ENCODE data around the gene S100PBP. TPM values are rescaled to one million over a fixed set of nuclear protein-coding genes. Genes with fewer than 3 reads are reported as not detected.

S100PBP gene
- total and polyA plus RNA-seq, 2 of the 4 experiments (the other 2 are of a cell fraction): 13.9 to 20.3 TPM

GRCh38 chr1:32830092-32830852, 12.8 kb downstream of the S100PBP start:
- H4K91ac ChIP-seq (ENCODE audit: insufficient read depth, low read depth, low read length): no peak overlapping the region
- H3K4ac ChIP-seq (ENCODE audit: low read depth, low read length): no peak overlapping the region
- H3K4me1 ChIP-seq (ENCODE audit: control insufficient read depth, insufficient read depth, low read length): no peaks in the 10 kb centered on the region
- H3K4me3 ChIP-seq (ENCODE audit: insufficient read depth, low read depth, low read length): no peak overlapping the region
- H3K9ac ChIP-seq (ENCODE audit: low read depth, low read length): no peak overlapping the region
- H3K79me1 ChIP-seq (ENCODE audit: low read depth in 1 of 2, low read length in 2 of 2): peaks cover 4 to 6% of the 10 kb centered on the region in 2 experiments; a peak in 3 of 4 replicates
- no peak overlapping the region for H4K8ac ChIP-seq (ENCODE audit: low read depth in 2 of 2, low read length in 2 of 2)
- H3K23ac ChIP-seq (ENCODE audit: low read depth, low read length): no peak overlapping the region
- no peak overlapping the region for H3K27ac ChIP-seq (ENCODE audit: insufficient read depth, low read length)
- H2BK5ac ChIP-seq (ENCODE audit: low read depth, low read length, poor library complexity, severe bottlenecking): no peak overlapping the region
- in situ Hi-C loops (cut with MboI; ENCODE audit: low sequenced_read_pairs) (no loop called here), dilution Hi-C loops (cut with HindIII; ENCODE audit: low sequenced_read_pairs, unreplicated experiment) (no loop called here), intact Hi-C loops (cut with micrococcal nuclease) (no loop called here)
- TF ChIP-seq, protein P1, sequence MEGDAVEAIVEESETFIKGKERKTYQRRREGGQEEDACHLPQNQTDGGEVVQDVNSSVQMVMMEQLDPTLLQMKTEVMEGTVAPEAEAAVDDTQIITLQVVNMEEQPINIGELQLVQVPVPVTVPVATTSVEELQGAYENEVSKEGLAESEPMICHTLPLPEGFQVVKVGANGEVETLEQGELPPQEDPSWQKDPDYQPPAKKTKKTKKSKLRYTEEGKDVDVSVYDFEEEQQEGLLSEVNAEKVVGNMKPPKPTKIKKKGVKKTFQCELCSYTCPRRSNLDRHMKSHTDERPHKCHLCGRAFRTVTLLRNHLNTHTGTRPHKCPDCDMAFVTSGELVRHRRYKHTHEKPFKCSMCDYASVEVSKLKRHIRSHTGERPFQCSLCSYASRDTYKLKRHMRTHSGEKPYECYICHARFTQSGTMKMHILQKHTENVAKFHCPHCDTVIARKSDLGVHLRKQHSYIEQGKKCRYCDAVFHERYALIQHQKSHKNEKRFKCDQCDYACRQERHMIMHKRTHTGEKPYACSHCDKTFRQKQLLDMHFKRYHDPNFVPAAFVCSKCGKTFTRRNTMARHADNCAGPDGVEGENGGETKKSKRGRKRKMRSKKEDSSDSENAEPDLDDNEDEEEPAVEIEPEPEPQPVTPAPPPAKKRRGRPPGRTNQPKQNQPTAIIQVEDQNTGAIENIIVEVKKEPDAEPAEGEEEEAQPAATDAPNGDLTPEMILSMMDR (conservative IDR thresholded peaks at IDR 0.05; ENCODE audit: low read depth, low read length): no peak
- TF ChIP-seq POLR2A (IDR thresholded peaks at IDR 0.05; ENCODE audit: low read depth, low read length) (no peak), SMC3 (IDR thresholded peaks at IDR 0.05; ENCODE audit: low read depth, low read length) (no peak)
- H3K18ac ChIP-seq (ENCODE audit: low read depth, low read length): no peak overlapping the region
- no peak overlapping the region for H2AK5ac ChIP-seq (ENCODE audit: low read depth, low read length)
- H3K36me3 ChIP-seq (ENCODE audit: control insufficient read depth, insufficient read depth, low read length): peaks cover 35% of the 10 kb centered on the region
- no peaks in the 10 kb centered on the region for H3K27me3 ChIP-seq (ENCODE audit: control insufficient read depth, insufficient read depth, low read length)
- H2BK15ac ChIP-seq (ENCODE audit: low read depth, low read length): no peak overlapping the region
- H3K9me3 ChIP-seq (ENCODE audit: control insufficient read depth, insufficient read depth, low read length): no peaks in the 10 kb centered on the region
- H4K5ac ChIP-seq (ENCODE audit: low read depth, low read length): no peak overlapping the region
- ChIA-PET CTCF (interaction anchor here (0.7 kb wide), 1 partner anchor 268 kb away, joined by 4 read pairs; no protein-coding TSS in a partner anchor), POLR2A (ENCODE audit: unreplicated experiment) (interaction anchor here (0.6 kb wide), 1 partner anchor 10 kb away, joined by 3 read pairs; no protein-coding TSS in a partner anchor)
- no peak for ATAC-seq (ENCODE audit: low read depth)
- DNase-seq: no peak
- H3K9me1 ChIP-seq (ENCODE audit: insufficient read depth, low read length): no peaks in the 10 kb centered on the region
- H4K20me1 ChIP-seq (ENCODE audit: insufficient read depth, low read length): no peaks in the 10 kb centered on the region
- WGBS, 2 experiments (ENCODE audit: extremely low coverage in 2 of 2, insufficient read length in 1 of 2): no CpG with 5 or more reads among the region's 6 CpGs
- H2BK20ac ChIP-seq (ENCODE audit: low read depth, low read length): no peak overlapping the region
- no peak overlapping the region for H2BK120ac ChIP-seq (ENCODE audit: low read depth, low read length)
- H3K56ac ChIP-seq (ENCODE audit: extremely low read depth, insufficient read depth, low read length): no peak overlapping the region
- no peak overlapping the region for H2AFZ ChIP-seq (replicated peaks; ENCODE audit: low read length, poor library complexity)
- H2AK9ac ChIP-seq (replicated peaks; ENCODE audit: low read depth, low read length, poor library complexity): no peak overlapping the region
- H3K4me2 ChIP-seq (ENCODE audit: low read depth, low read length): no peak overlapping the region
- no TSS peak for BruUV-seq (replicated peaks)
- no peak overlapping the region for H3K14ac ChIP-seq (replicated peaks; ENCODE audit: low read depth, low read length)
